Fibroblast of lung (primary cell): ENCODE results near the gene ECT2. TPM values are rescaled to one million over a fixed set of nuclear protein-coding genes. Genes with fewer than 3 reads are reported as not detected.

ENCODE experiments used
- DNase-seq, 2 donors: peaks; one replicate each; pipeline versions ENCODE4 v3.0.0 to v3.0.0-alpha.2; 2010; ENCODE audit warnings: low read depth in 2 of 2
- H2AFZ ChIP-seq: 2 replicates; pipeline ENCODE4 v1.5.1; 2012; ENCODE audit warnings: low read length, control low read depth, inconsistent platforms
- H3K27ac ChIP-seq: 2 replicates; pipeline ENCODE4 v1.5.1; 2011; ENCODE audit warnings: low read length, control low read depth; ENCODE audit not compliant: insufficient read depth
- H3K27me3 ChIP-seq: 2 replicates; pipeline ENCODE4 v1.5.1; 2011; ENCODE audit warnings: mild to moderate bottlenecking, low read length; ENCODE audit not compliant: control insufficient read depth, insufficient read depth
- H3K36me3 ChIP-seq: 2 replicates; pipeline ENCODE4 v1.5.1; 2011; ENCODE audit warnings: low read length; ENCODE audit not compliant: control insufficient read depth, insufficient read depth
- H3K4me1 ChIP-seq: 2 replicates; pipeline ENCODE4 v1.5.1; 2011; ENCODE audit warnings: low read length; ENCODE audit not compliant: control insufficient read depth, insufficient read depth; ENCODE audit errors: extremely low read depth
- H3K4me2 ChIP-seq: 2 replicates; pipeline ENCODE4 v1.5.1; 2011; ENCODE audit warnings: low read length, control low read depth; ENCODE audit not compliant: insufficient read depth; ENCODE audit errors: extremely low read depth
- H3K4me3 ChIP-seq, 4 experiments: fragments of 200-600 bp in 1 of 4; sonication (generic) in 1 of 4; replicated peaks in 1 of 4; 2 replicates each; pipeline ENCODE4 v1.5.1; 2011 to 2016; ENCODE audit warnings: low read length in 4 of 4, low read depth in 3 of 4, mild to moderate bottlenecking in 3 of 4, control low read depth in 2 of 4, inconsistent platforms in 1 of 4, mixed read lengths in 1 of 4; ENCODE audit not compliant: insufficient read depth in 1 of 4; ENCODE audit errors: control extremely low read depth in 1 of 4
- H3K79me2 ChIP-seq: 2 replicates; pipeline ENCODE4 v1.5.1; 2012; ENCODE audit warnings: mild to moderate bottlenecking, low read length, inconsistent platforms; ENCODE audit not compliant: control insufficient read depth, insufficient read depth
- H3K9ac ChIP-seq: 2 replicates; pipeline ENCODE4 v1.5.1; 2011; ENCODE audit warnings: mild to moderate bottlenecking, low read length, control low read depth; ENCODE audit not compliant: insufficient read depth
- H3K9me3 ChIP-seq: 2 replicates; pipeline ENCODE4 v1.5.1; 2012; ENCODE audit warnings: low read depth, low read length; ENCODE audit not compliant: control insufficient read depth, insufficient read depth
- H4K20me1 ChIP-seq: 2 replicates; pipeline ENCODE4 v1.5.1; 2011; ENCODE audit warnings: low read length; ENCODE audit not compliant: control insufficient read depth, insufficient read depth; ENCODE audit errors: extremely low read depth
- CTCF ChIP-seq, 2 donors: IDR thresholded peaks in 1 of 2; conservative IDR thresholded peaks in 1 of 2; 1 replicate in 1 of 2; 2 replicates in 1 of 2; pipeline ENCODE4 v1.5.1; 2011 to 2012; ENCODE audit warnings: low read length in 2 of 2, control low read depth in 1 of 2, inconsistent platforms in 1 of 2, low read depth in 1 of 2, mild to moderate bottlenecking in 1 of 2
- EZH2 ChIP-seq: IDR thresholded peaks from 2 replicates; pipeline ENCODE4 v1.5.1; 2012; ENCODE audit warnings: low read length, control low read depth, mild to moderate bottlenecking; ENCODE audit errors: missing control alignments
- polyA plus RNA-seq, 2 donors: library from polyadenylated mRNA; depleted of rRNA in 1 of 2; stranded (reverse) in 1 of 2; unstranded in 1 of 2; fragments of >200 nt; gene quantifications; 2 replicates each; pipeline ENCODE4 v1.2.1, GENCODE V29; 2011 to 2012; ENCODE audit warnings: missing spikeins in 1 of 2
- total RNA-seq: library from RNA; depleted of rRNA; stranded (reverse); fragments of >200 nt; gene quantifications from 2 replicates; pipeline ENCODE4 v1.2.1, GENCODE V29; 2014

The ECT2 gene
- total and polyA plus RNA-seq, 2 donors (not counting 1 experiment from before 2014, with no cell fraction given) = 20.5 to 34.5 TPM

DNA sequence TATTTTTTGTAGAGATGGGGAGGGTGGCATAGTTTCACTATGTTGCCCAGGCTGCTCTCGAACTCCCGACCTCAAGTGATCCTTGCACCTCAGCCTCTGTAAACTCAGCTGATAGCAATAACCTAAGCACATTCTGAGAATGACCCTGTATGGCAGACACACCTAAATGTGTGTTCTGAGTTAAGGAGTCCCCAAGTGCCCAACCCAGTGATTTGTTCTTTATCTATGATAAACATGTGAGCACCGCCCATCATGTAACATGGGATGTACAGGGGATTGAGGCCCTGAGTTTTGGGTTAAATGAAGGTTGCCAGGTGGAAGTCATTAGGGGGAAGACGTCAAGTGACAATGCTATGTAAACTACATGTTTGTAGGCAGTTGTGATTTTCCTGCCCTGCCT lies 45.4 kb upstream of the ECT2 start:
- peaks cover 10% of the 10 kb centered on the region for H3K4me1 ChIP-seq
- TF ChIP-seq EZH2 (no peak), CTCF (conservative IDR thresholded peaks at IDR 0.05 in 1 of 2, IDR thresholded peaks at IDR 0.05 in 1 of 2; ENCODE audit: low read depth in 1 of 2, low read length in 2 of 2) (no peak)
- no peak overlapping the region for H3K4me3 ChIP-seq
- H3K4me2 ChIP-seq = no peak overlapping the region
- H3K9ac ChIP-seq = no peak overlapping the region
- no peak overlapping the region for H3K27ac ChIP-seq
- no peaks in the 10 kb centered on the region for H4K20me1 ChIP-seq
- DNase-seq = no peak
- H3K36me3 ChIP-seq = peaks cover 1% of the 10 kb centered on the region
- H2AFZ ChIP-seq = no peak overlapping the region
- no peaks in the 10 kb centered on the region for H3K9me3 ChIP-seq
- peaks cover 89% of the 10 kb centered on the region for H3K79me2 ChIP-seq
- H3K27me3 ChIP-seq = no peaks in the 10 kb centered on the region

- peaks cover 10% of the 10 kb centered on the region for H3K4me1 ChIP-seq
- TF ChIP-seq CTCF (conservative IDR thresholded peaks at IDR 0.05 in 1 of 2, IDR thresholded peaks at IDR 0.05 in 1 of 2; ENCODE audit: low read depth in 1 of 2, low read length in 2 of 2) (no peak), EZH2 (no peak)
- H3K9ac ChIP-seq = no peak overlapping the region
- H3K36me3 ChIP-seq = no peaks in the 10 kb centered on the region
- no peak for DNase-seq
- H3K79me2 ChIP-seq = peaks cover 79% of the 10 kb centered on the region
- H3K27me3 ChIP-seq = no peaks in the 10 kb centered on the region
- H3K9me3 ChIP-seq = no peaks in the 10 kb centered on the region
- peak overlapping the region; percentile 49 for H3K27ac ChIP-seq
- H4K20me1 ChIP-seq = no peaks in the 10 kb centered on the region
- H2AFZ ChIP-seq = no peak overlapping the region
- H3K4me3 ChIP-seq = no peak overlapping the region
- no peak overlapping the region for H3K4me2 ChIP-seq
These were observed 43.5 kb upstream of the ECT2 start for GRCh38 chr3:172707030-172707429.

DNA sequence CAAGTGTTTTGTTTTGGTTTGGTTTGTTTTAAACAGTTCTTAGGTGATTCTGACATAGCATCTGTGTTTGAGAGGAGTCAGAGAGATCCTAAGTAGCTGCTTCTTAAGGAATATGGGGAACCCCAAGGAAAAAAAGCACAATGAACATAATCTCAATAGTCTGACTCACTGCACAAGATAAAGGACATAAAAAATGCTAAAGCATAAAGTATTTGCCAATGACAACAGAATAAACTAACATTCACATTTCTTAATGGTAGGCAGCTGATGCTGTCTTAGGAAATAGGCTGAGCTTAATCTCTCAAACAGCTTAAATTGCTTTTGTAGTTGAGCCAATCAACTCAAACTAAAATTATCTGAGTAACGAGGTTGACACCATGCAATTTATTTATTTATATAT lies 42.6 kb upstream of the ECT2 start:
- Histone ChIP-seq H3K27ac (peak overlapping the region; percentile 98), H3K79me2 (peaks cover 69% of the 10 kb centered on the region), H3K4me2 (peak overlapping the region; percentile 42)

More for the DNA sequence above, 42.6 kb upstream of the ECT2 start:
- Histone ChIP-seq H3K36me3 (no peaks in the 10 kb centered on the region), H3K4me1 (peaks cover 10% of the 10 kb centered on the region), H2AFZ (no peak overlapping the region), H4K20me1 (no peaks in the 10 kb centered on the region), H3K9me3 (no peaks in the 10 kb centered on the region), H3K9ac (no peak overlapping the region), H3K4me3 (no peak overlapping the region), H3K27me3 (no peaks in the 10 kb centered on the region)
- TF ChIP-seq CTCF (conservative IDR thresholded peaks at IDR 0.05 in 1 of 2, IDR thresholded peaks at IDR 0.05 in 1 of 2; ENCODE audit: low read depth in 1 of 2, low read length in 2 of 2) = no peak
- TF ChIP-seq EZH2 = no peak
- DNase-seq = peak; percentile 60 to 82
